Measurements from ENCODE around the gene EFNA1.

- TF ChIP-seq, protein P1, sequence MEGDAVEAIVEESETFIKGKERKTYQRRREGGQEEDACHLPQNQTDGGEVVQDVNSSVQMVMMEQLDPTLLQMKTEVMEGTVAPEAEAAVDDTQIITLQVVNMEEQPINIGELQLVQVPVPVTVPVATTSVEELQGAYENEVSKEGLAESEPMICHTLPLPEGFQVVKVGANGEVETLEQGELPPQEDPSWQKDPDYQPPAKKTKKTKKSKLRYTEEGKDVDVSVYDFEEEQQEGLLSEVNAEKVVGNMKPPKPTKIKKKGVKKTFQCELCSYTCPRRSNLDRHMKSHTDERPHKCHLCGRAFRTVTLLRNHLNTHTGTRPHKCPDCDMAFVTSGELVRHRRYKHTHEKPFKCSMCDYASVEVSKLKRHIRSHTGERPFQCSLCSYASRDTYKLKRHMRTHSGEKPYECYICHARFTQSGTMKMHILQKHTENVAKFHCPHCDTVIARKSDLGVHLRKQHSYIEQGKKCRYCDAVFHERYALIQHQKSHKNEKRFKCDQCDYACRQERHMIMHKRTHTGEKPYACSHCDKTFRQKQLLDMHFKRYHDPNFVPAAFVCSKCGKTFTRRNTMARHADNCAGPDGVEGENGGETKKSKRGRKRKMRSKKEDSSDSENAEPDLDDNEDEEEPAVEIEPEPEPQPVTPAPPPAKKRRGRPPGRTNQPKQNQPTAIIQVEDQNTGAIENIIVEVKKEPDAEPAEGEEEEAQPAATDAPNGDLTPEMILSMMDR (IDR thresholded peaks at IDR 0.05), result no peak
- no peak for TF ChIP-seq EZH2 (IDR thresholded peaks at IDR 0.05)
These were observed 5.4 kb upstream of the EFNA1 start for GRCh38 chr1:155122308-155122707.

All from neural progenitor cell (in vitro differentiated cells).